A549 (cell line): ENCODE measurements around the gene STOML2. TPM values are rescaled to one million over a fixed set of nuclear protein-coding genes. Genes with fewer than 3 reads are reported as not detected.

ENCODE experiments used
- ATAC-seq, 2 experiments: fragments of 200-7000 bp in 1 of 2; fragments of >200 bp in 1 of 2; cut with Nextera tagmentation in 1 of 2; cut with Tn5 transposase in 1 of 2; 3 replicates each; pipeline versions ENCODE4 v1.8.0 to v1.9.1; 2018 to 2020; ENCODE audit warnings: mild to moderate bottlenecking in 1 of 2, moderate library complexity in 1 of 2
- CTCF ChIA-PET: fragments of 300-600 bp; sonication (Branson Sonifier 250); formaldehyde crosslinking; extraction: SDS; loops from one replicate; lab custom pipeline; 2021; ENCODE audit warnings: antibody characterized with exemption, inconsistent platforms; lab: Yijun Ruan, JAX
- POLR2A ChIA-PET: fragments of 350-600 bp; formaldehyde crosslinking; extraction: SDS; loops from one replicate; lab custom pipeline; 2021; ENCODE audit warnings: antibody characterized with exemption, inconsistent platforms; lab: Yijun Ruan, JAX
- DNase-seq, 2 experiments: peaks; one replicate each; pipeline versions ENCODE4 v3.0.0 to v3.0.0-alpha.2; 2011 to 2016; ENCODE audit warnings: low read depth in 1 of 2, low spot score in 1 of 2
- FAIRE-seq: peaks from 2 replicates; lab custom pipeline; 2011; peaks lifted over from hg19 to GRCh38; lab: Jason Lieb, UNC
- H3K27ac ChIP-seq, 2 experiments: fragments of >200 bp; sonication (Bioruptor Twin); formaldehyde crosslinking; 3 replicates each; pipeline ENCODE4 v1.5.1; 2016 to 2017
- H3K4me1 ChIP-seq: fragments of >200 bp; sonication (Bioruptor Twin); formaldehyde crosslinking; 3 replicates; pipeline ENCODE4 v1.6.1; 2016
- H3K4me2 ChIP-seq: fragments of >200 bp; sonication (Bioruptor Twin); formaldehyde crosslinking; 3 replicates; pipeline ENCODE4 v1.6.1; 2016
- H3K4me3 ChIP-seq: fragments of >200 bp; sonication (Bioruptor Twin); formaldehyde crosslinking; 3 replicates; pipeline ENCODE4 v1.5.1; 2016
- H3K9me3 ChIP-seq: fragments of >200 bp; sonication (Bioruptor Twin); formaldehyde crosslinking; 3 replicates; pipeline ENCODE4 v1.6.1; 2016
- CBX2 ChIP-seq: fragments of 200-600 bp; sonication (generic); IDR thresholded peaks from 2 replicates; pipeline ENCODE4 v1.6.1; 2016; ENCODE audit warnings: low read depth, mild to moderate bottlenecking, borderline replicate concordance
- CBX8 ChIP-seq: fragments of 200-600 bp; sonication (generic); IDR thresholded peaks from 2 replicates; pipeline ENCODE4 v1.6.1; 2016
- CEBPB ChIP-seq, 2 experiments: fragments of >200 bp in 1 of 2; sonication (Bioruptor Twin) in 1 of 2; formaldehyde crosslinking in 1 of 2; IDR thresholded peaks; 2 replicates each; pipeline ENCODE4 v1.6.1; 2012 to 2016
- CHD4 ChIP-seq: fragments of 200-600 bp; sonication (generic); IDR thresholded peaks from 2 replicates; pipeline ENCODE4 v1.6.1; 2016; ENCODE audit warnings: antibody characterized with exemption, mild to moderate bottlenecking, borderline replicate concordance
- EP300 ChIP-seq, 2 experiments: fragments of >200 bp; sonication (Bioruptor Twin); formaldehyde crosslinking; IDR thresholded peaks; 2 replicates in 1 of 2; 3 replicates in 1 of 2; pipeline ENCODE4 v1.6.1; 2016 to 2017
- FOSB ChIP-seq: fragments of 250-450 bp; sonication (Bioruptor Pico); IDR thresholded peaks from 2 replicates; pipeline ENCODE4 v1.5.0; 2020; ENCODE audit warnings: mild to moderate bottlenecking, moderate library complexity
- FOXS1 ChIP-seq: fragments of 250-450 bp; sonication (Bioruptor Pico); IDR thresholded peaks from 2 replicates; pipeline ENCODE4 v1.5.0; 2020; ENCODE audit warnings: mild to moderate bottlenecking, moderate library complexity
- GATA3 ChIP-seq: IDR thresholded peaks from 2 replicates; pipeline ENCODE4 v1.6.1; 2012; ENCODE audit warnings: borderline replicate concordance
- HEYL ChIP-seq: fragments of 250-450 bp; sonication (Bioruptor Pico); IDR thresholded peaks from 2 replicates; pipeline ENCODE4 v1.8.0; 2021; ENCODE audit warnings: mild to moderate bottlenecking, moderate library complexity
- JUN ChIP-seq, 2 experiments: fragments of >200 bp; sonication (Bioruptor Twin); formaldehyde crosslinking; IDR thresholded peaks; 2 replicates in 1 of 2; 3 replicates in 1 of 2; pipeline ENCODE4 v1.6.1; 2016 to 2017
- KDM5A ChIP-seq: fragments of 200-600 bp; sonication (generic); IDR thresholded peaks from 2 replicates; pipeline ENCODE4 v1.6.1; 2016; ENCODE audit warnings: antibody characterized with exemption, mild to moderate bottlenecking
- MAZ ChIP-seq: fragments of 150-350 bp; IDR thresholded peaks from 2 replicates; pipeline ENCODE4 v1.6.1; 2014; ENCODE audit warnings: antibody characterized with exemption, low read depth, low read length, borderline replicate concordance
- NR3C1 ChIP-seq: fragments of >200 bp; sonication (Bioruptor Twin); formaldehyde crosslinking; IDR thresholded peaks from 3 replicates; pipeline ENCODE4 v1.6.1; 2017
- PHF8 ChIP-seq: fragments of 200-600 bp; sonication (generic); IDR thresholded peaks from 2 replicates; pipeline ENCODE4 v1.6.1; 2016; ENCODE audit warnings: low read depth, mild to moderate bottlenecking, antibody characterized with exemption, moderate library complexity, borderline replicate concordance
- POLR2AphosphoS2 ChIP-seq: conservative IDR thresholded peaks from 2 replicates; pipeline ENCODE4 v1.6.1; 2012; ENCODE audit warnings: low read length, improper control_type of control experiment, inconsistent platforms
- RCOR1 ChIP-seq: fragments of 150-350 bp; IDR thresholded peaks from 2 replicates; pipeline ENCODE4 v1.6.1; 2014; ENCODE audit warnings: antibody characterized with exemption, low read length, low read depth
- SREBF2 ChIP-seq: fragments of 450-650 bp; IDR thresholded peaks from 2 replicates; pipeline ENCODE4 v1.6.1; 2014; ENCODE audit warnings: mild to moderate bottlenecking, moderate library complexity
- TFCP2L1 ChIP-seq: fragments of 250-450 bp; sonication (Bioruptor Pico); IDR thresholded peaks from 2 replicates; pipeline ENCODE4 v1.5.0; 2021; ENCODE audit warnings: mild to moderate bottlenecking
- ZC3H11A ChIP-seq: fragments of 450-650 bp; IDR thresholded peaks from 2 replicates; pipeline ENCODE4 v1.6.1; 2014; ENCODE audit warnings: antibody characterized with exemption, mild to moderate bottlenecking
- WGBS: methylation state at CpG from one replicate; pipeline ENCODE4 v1.1.6; 2017; ENCODE audit errors: missing lambda C conversion rate; 5-methylcytosine and 5-hydroxymethylcytosine counted together
- polyA plus RNA-seq, 4 experiments: library from polyadenylated mRNA; depleted of rRNA in 3 of 4; stranded (reverse); fragments of >200 nt; fragmentation: RNase III in 1 of 4; extraction: RNeasy Plus Mini Kit Qiagen cat#74134 plus additional on column Dnase treatment in 1 of 4; gene quantifications; 2 replicates in 3 of 4; 3 replicates in 1 of 4; pipeline ENCODE4 v1.2.3, GENCODE V29; 2011 to 2017
- TF ChIP-seq, protein P1 (sequence below): IDR thresholded peaks from 2 replicates; pipeline ENCODE4 v1.6.1; 2012
- TF ChIP-seq, protein P2 (sequence below): fragments of 250-450 bp; sonication (Bioruptor Pico); IDR thresholded peaks from 2 replicates; pipeline ENCODE4 v1.5.0; 2020; ENCODE audit warnings: low read depth, mild to moderate bottlenecking, moderate library complexity
- TF ChIP-seq, protein P3 (sequence below): fragments of 200-600 bp; sonication (generic); IDR thresholded peaks from 2 replicates; pipeline ENCODE4 v1.6.1; 2016; ENCODE audit warnings: antibody characterized with exemption, mild to moderate bottlenecking, moderate library complexity
- TF ChIP-seq, protein P4 (sequence below): fragments of >200 bp; sonication (Bioruptor Twin); formaldehyde crosslinking; IDR thresholded peaks from 3 replicates; pipeline ENCODE4 v1.5.1; 2016
- TF ChIP-seq, protein P5 (sequence below): IDR thresholded peaks from 2 replicates; pipeline ENCODE4 v1.6.1; 2012; ENCODE audit warnings: low read depth, borderline replicate concordance

STOML2 gene
- polyA plus RNA-seq, 2 of the 4 experiments (the other 2 are of a cell fraction): 189 to 196 TPM

DNA sequence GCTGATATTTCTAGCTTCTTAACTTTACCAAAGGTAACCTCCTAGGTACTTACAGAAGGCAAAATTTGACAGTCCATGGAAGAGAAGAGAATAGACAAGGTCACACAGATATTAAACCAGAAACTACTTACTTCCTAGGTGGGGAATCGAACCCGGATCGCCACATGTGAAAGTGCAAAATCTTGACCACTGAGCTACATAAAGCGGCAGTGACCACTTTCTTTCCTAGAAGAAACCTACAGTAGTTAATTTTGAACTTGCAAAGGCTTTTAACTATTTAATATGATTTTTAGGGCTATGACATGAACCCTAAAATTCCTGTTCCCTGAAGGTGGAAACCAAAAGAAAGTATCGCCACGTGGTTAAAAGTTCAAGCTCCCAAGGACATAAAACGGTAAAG lies 33.1 kb upstream of the STOML2 start:
- H3K27ac ChIP-seq: no peak overlapping the region
- POLR2A ChIA-PET: interaction anchor here (1.3 kb wide), 1 partner anchor 26 kb away, joined by 6 read pairs; the partner anchor contains the start of gene UNC13B
- peaks cover 21% of the 10 kb centered on the region for H3K9me3 ChIP-seq
- no peaks in the 10 kb centered on the region for H3K4me1 ChIP-seq
- no peak for DNase-seq
- no peak for ATAC-seq
- CTCF ChIA-PET: interaction anchor here (0.6 to 1.5 kb wide), 6 partner anchors 11 to 335 kb away, joined by 3 to 5 read pairs (median 3); no protein-coding TSS in a partner anchor
- H3K4me3 ChIP-seq: no peak overlapping the region
- no peak for FAIRE-seq
- TF ChIP-seq JUN (IDR thresholded peaks at IDR 0.05) (no peak), EP300 (IDR thresholded peaks at IDR 0.05) (no peak), POLR2AphosphoS2 (no peak), NR3C1 (no peak), FOSB (CRISPR knock-in tag) (no peak), PHF8 (no peak), MAZ (no peak), HEYL (CRISPR knock-in tag) (no peak), KDM5A (no peak), CBX8 (no peak), RCOR1 (no peak), SREBF2 (no peak), CHD4 (no peak), CEBPB (IDR thresholded peaks at IDR 0.05) (no peak)
- TF ChIP-seq, protein P1, sequence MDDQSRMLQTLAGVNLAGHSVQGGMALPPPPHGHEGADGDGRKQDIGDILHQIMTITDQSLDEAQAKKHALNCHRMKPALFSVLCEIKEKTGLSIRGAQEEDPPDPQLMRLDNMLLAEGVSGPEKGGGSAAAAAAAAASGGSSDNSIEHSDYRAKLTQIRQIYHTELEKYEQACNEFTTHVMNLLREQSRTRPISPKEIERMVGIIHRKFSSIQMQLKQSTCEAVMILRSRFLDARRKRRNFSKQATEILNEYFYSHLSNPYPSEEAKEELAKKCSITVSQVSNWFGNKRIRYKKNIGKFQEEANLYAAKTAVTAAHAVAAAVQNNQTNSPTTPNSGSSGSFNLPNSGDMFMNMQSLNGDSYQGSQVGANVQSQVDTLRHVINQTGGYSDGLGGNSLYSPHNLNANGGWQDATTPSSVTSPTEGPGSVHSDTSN: no peak
- TF ChIP-seq, protein P2, sequence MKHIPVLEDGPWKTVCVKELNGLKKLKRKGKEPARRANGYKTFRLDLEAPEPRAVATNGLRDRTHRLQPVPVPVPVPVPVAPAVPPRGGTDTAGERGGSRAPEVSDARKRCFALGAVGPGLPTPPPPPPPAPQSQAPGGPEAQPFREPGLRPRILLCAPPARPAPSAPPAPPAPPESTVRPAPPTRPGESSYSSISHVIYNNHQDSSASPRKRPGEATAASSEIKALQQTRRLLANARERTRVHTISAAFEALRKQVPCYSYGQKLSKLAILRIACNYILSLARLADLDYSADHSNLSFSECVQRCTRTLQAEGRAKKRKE (CRISPR knock-in tag): no peak
- H3K4me2 ChIP-seq: no peak overlapping the region
- 76% methylated on average over 7 of the region's 7 CpGs for WGBS

DNA sequence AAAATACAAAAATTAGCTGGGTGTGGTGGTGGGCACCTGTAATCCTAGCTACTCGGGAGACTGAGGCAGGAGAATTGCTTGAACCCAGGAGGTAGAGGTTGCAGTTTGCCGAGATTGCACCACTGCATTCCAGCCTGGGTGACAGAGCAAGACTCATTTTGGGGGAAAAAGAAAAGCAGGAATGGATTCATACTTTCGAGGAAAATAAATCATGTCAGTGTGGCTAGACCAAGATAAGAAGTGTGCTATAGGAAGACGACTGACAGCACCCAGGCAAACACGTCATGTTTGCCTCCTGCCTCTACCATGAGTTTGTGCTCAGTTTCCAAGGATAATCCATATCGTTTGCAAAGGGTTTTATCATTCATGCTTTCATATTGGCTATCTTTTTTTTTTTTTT lies 32.0 kb upstream of the STOML2 start:
- POLR2A ChIA-PET: no interaction called here
- DNase-seq (no peak), FAIRE-seq (no peak), ATAC-seq (no peak)
- Histone ChIP-seq H3K4me1 (no peaks in the 10 kb centered on the region), H3K9me3 (peaks cover 18% of the 10 kb centered on the region; the same call in 1 of the 3 replicates), H3K4me2 (no peak overlapping the region), H3K27ac (no peak overlapping the region), H3K4me3 (no peak overlapping the region)
- WGBS: 44% methylated on average over 6 of the region's 6 CpGs
- CTCF ChIA-PET: interaction anchor here (1.2 to 1.5 kb wide), 2 partner anchors 10 to 18 kb away, joined by 3 to 5 read pairs; no protein-coding TSS in a partner anchor
- TF ChIP-seq, protein P3, sequence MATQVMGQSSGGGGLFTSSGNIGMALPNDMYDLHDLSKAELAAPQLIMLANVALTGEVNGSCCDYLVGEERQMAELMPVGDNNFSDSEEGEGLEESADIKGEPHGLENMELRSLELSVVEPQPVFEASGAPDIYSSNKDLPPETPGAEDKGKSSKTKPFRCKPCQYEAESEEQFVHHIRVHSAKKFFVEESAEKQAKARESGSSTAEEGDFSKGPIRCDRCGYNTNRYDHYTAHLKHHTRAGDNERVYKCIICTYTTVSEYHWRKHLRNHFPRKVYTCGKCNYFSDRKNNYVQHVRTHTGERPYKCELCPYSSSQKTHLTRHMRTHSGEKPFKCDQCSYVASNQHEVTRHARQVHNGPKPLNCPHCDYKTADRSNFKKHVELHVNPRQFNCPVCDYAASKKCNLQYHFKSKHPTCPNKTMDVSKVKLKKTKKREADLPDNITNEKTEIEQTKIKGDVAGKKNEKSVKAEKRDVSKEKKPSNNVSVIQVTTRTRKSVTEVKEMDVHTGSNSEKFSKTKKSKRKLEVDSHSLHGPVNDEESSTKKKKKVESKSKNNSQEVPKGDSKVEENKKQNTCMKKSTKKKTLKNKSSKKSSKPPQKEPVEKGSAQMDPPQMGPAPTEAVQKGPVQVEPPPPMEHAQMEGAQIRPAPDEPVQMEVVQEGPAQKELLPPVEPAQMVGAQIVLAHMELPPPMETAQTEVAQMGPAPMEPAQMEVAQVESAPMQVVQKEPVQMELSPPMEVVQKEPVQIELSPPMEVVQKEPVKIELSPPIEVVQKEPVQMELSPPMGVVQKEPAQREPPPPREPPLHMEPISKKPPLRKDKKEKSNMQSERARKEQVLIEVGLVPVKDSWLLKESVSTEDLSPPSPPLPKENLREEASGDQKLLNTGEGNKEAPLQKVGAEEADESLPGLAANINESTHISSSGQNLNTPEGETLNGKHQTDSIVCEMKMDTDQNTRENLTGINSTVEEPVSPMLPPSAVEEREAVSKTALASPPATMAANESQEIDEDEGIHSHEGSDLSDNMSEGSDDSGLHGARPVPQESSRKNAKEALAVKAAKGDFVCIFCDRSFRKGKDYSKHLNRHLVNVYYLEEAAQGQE: no peak
- TF ChIP-seq CHD4 (no peak), ZC3H11A (no peak), HEYL (CRISPR knock-in tag) (no peak), FOXS1 (no peak), GATA3 (no peak), NR3C1 (no peak), CBX2 (no peak), TFCP2L1 (no peak)
- TF ChIP-seq, protein P4, sequence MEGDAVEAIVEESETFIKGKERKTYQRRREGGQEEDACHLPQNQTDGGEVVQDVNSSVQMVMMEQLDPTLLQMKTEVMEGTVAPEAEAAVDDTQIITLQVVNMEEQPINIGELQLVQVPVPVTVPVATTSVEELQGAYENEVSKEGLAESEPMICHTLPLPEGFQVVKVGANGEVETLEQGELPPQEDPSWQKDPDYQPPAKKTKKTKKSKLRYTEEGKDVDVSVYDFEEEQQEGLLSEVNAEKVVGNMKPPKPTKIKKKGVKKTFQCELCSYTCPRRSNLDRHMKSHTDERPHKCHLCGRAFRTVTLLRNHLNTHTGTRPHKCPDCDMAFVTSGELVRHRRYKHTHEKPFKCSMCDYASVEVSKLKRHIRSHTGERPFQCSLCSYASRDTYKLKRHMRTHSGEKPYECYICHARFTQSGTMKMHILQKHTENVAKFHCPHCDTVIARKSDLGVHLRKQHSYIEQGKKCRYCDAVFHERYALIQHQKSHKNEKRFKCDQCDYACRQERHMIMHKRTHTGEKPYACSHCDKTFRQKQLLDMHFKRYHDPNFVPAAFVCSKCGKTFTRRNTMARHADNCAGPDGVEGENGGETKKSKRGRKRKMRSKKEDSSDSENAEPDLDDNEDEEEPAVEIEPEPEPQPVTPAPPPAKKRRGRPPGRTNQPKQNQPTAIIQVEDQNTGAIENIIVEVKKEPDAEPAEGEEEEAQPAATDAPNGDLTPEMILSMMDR: no peak
- TF ChIP-seq, protein P5, sequence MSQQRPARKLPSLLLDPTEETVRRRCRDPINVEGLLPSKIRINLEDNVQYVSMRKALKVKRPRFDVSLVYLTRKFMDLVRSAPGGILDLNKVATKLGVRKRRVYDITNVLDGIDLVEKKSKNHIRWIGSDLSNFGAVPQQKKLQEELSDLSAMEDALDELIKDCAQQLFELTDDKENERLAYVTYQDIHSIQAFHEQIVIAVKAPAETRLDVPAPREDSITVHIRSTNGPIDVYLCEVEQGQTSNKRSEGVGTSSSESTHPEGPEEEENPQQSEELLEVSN: no peak
